Limb (tissue), 2 donors: Measurements from ENCODE around the gene FOLR2.
"Not testable (repeated sequence)": the region's sequence is repeated elsewhere in the genome, so short reads cannot be mapped to it uniquely, and the experiment has no call there.

Source experiments
- DNase-seq, 2 donors: peaks; one replicate each; pipeline ENCODE4 v3.0.0-alpha.2; 2016; ENCODE audit errors: extremely low spot score in 2 of 2

FOLR2 gene

DNA sequence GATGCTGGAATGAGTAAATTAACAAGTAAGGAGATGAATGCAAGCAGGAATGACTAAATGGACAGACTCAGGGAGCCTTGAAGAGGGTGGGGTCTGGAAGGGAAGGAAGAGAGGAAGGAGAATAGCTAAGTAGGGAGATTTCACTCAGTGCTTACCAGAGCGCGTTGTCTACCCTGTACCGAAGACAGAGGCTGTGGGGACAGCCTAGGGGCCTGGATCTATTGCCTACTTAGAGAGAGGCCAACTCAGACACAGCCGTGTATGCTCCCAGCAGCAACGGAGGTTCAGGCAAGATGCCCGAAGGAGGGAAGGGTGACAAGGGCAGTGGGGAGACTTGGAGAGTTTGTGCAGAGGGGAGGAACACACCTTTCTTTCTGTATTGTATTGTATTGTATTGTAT lies at the start of gene FOLR2:
Gene FOLR2, plus strand, starts transcription at position 157 of the 400 bp plus-strand sequence. CDS start 1,791 bp downstream, outside the sequence.
- DNase-seq, result no peak

DNA sequence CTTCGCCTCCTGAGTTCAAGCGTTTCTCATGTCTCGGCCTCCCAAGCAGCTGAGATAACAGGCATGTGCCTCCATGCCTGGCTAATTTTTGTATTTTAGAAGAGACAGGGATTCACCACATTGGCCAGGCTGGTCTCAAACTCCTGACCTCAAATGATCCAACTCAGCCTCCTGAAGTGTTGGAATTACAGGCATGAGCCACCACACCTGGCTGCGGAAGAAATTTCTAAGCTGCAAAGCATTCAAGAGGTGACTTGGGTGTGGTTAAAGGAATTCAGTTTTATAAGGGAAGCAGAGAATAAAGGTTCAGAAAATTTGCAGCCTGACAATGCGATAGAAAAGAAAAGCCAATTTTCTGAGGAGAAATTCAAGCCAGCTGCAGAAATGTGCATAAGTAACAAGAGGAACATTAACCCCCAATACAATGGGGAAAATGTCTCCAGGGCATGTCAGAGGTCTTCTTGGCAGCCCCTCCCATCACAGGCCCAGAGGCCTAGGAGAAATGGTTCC lies 47.5 kb upstream of the FOLR2 start:
- DNase-seq, result not testable (repeated sequence)

DNA sequence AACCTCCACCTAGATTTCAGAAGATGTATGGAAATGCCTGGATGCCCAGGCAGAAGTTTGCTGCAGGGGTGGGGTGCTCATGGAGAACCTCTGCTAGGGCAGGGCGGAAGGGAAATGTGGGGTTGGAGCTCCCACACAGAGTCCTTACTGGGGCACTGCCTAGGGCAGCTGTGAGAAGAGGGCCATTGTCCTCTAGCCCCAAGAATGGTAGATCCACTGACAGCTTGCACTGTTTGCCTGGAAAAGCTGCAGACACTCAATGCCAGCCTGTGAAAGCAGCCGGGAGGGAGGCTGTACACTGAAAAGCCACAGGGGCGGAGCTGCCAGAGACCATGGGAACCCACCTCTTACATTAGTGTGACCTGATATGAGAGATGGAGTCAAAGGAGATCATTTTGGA lies 46.8 kb upstream of the FOLR2 start:
- DNase-seq, result not testable (repeated sequence)

DNA sequence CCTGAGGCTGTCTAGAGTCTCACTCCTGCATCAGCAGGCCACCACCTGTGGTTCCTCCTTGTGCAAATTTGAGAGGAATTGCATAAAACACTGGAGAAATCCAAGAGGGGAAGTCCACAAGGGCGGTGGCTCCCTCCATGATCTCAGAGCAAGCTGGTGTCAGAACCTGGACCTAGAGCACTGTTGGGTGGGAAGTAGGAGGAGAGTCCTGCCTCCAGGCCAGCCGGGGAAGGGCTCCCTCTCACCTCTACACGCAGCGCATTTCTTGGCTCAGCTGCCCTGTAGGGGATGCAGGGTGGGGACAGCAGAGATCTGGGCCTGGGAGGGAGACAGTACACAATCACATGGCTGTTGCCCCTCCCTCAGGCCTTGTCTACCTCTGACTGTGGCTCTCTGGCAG lies 44.6 kb upstream of the FOLR2 start:
- not testable (repeated sequence) for DNase-seq

DNA sequence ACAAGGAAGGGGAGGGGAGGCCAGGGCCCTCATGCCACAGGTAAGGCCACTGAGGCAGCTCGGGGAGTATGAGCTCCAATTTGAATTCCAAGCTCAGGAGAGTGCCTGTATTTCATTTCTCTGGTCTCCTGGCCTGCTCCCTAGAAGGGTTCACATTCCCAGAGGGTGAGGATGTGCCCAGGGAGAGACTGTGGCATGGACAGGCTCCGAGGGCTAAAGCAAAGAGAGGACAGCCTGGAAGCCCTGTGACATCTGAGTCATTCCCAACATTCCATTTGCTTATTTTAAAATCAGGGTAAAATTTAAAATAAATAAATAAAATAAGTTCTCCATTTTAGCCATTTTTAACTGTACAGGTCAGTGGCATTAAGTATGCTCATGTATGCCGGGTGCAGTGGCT lies 43.3 kb upstream of the FOLR2 start:
- DNase-seq, result no peak

DNA sequence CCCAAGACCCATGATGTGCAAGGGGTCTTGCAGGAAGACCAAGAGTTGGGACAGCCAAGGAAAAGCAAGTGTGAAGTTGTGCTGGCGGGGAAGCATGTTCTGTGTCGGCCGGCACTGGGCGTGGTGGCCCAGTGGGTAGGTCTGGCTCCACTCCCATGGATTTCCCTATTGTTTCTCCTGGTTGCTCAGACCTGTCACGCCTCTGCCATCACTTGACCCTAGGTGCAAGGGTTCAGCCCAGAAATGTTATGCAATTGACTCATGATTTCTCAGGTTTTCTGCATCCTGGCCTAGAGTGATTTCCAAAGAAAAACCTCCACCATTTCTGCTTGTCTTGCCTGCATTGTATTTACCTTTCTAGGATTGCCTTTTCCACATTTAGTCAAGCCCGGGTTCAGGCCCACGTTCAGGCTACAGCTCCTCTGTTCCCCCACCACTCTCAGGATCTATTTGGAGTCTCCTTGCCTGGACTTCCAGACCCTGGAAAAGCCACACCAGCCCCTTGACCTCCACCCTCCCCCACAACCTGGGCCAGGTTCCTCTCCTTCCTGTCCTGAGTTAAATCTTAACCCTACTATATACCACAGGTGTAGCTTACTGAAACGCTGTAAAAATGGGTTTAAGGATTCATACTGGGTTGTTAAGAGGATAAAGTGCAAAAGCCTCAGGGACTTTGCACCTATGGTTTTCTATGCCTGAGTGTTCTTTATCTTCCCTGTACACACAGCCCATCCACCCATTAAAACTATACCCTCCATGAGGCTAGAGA lies 42.1 kb upstream of the FOLR2 start:
- DNase-seq, result no peak

DNA sequence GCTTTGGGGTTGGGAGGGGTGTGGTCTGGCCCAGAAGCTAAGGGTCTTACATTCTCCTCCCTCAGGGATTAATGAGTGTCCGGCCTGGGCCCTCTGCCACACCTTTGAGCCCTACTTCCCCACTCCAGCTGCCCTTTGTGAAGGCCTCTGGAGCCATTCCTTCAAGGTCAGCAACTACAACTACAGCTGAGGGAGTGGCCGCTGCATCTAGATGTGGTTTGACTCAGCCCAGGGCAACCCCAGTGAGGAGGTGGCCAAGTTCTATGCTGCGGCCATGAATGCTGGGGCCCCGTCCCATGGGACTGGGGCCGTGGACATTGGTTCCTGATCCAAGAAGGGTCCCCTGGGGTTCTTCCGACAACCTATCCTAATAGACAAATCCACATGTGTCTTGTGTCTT lies 38.9 kb upstream of the FOLR2 start:
- no peak for DNase-seq

DNA sequence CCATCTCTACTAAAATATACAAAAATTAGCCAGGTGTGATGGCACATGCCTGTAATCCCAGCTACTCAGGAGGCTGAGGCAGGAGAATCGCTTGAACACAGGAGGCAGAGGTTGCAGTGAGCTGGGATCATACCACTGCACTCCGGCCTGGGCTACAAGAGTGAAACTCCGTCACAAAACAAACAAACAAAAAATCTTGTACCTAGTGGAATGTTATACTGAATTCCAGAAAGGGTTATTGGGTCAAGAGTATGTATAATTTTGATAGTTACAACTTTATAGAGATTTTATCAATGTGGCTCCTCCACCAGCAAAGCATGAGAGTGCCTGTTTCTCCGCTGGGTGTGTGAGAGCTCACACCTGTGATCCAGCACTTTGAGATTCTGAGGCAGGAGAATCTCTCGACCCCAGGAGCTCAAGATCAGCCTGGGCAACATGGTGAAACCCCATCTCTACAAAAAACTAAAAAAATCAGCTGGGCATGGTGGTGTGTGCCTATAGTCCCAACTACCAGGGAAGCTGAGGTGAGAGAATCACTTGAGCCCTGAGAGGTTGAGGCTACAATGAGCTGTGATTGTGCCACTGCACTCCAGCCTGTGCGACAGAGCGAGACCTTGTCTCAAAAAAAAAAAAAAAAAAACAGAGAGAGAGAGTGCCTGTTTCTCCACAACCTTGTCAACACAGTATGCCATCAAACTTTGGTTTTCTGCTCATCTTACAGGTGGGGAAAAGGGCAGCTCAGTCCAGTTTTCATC lies 37.4 kb upstream of the FOLR2 start:
- DNase-seq, result no peak

DNA sequence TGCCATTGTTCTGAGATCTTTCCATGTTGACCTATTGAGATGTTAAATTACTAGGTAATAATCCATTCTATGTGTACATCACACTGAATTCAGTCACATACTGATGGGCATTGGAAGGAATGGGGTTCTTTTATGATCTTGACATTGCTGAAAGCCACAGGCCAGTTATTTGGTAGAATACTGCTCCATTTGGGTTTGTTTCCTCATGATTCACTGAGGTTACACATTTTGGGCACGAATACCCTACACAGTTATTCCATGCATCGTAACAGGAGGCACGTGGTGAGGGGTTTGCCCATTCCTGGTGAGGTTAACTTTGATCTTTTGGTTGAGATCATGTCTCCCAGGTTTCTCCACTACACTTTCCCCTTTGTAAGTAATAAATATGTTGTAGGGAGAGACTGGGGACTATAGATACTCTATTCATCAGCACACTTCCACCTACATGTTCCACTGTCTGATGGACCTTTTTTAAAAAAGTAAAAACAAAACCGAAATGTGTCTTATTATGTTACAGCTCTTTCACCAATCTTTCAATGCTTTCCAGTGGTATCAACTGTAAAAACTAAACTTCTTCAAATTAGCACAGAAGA lies 36.7 kb upstream of the FOLR2 start:
- DNase-seq, result no peak

DNA sequence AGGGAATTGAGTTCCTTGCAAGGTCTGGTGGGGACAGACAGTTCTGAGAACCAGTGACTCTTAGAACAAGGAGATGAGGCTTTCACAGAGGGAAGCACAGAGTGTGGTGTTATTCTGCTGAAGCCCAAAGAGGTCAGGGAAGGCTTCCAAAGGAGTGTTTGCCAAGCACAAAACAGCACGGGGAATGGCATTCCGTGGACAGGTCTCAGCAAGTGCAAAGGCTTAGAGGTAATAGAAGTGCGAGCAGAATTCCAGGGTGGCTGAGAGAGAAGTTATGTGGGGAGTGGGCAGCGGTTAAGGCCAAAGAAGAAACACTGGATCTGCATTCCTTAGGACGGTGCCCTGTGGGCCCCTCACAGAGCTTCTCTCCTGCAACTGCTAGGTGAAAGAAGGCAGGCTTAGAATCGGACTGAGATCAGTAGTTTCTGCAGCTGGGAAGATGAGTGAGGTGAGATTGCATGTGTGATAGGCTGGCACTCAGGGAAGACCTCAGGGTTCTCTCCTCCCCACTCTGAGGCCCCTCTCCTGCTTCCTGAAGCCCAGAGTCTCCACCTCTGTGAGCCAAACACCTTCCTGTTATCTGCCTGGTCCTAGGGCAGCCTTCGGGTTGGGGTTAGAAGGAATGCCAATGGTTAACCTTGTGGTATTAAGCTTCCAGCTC lies 35.6 kb upstream of the FOLR2 start:
- DNase-seq, result not testable (repeated sequence)

DNA sequence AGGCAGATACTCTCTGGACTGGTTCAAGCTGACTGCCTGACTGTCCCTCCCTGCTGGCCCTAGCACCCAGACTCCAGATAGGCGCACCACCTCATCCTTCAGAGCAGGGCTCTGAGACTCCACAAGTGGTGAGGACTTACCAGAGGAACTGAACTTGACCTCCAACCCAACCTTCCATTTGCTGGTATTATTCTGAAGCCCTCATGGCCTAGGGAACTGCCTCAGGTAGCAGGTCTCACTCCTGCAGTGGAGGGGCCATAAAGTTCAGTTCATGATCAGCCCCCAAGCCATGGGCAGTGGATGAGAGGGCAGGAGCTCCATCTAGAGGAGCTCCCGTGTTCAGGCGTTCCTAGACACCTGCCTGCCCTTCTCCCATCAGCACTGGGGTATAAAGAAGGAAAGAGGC lies 35.0 kb upstream of the FOLR2 start:
- not testable (repeated sequence) for DNase-seq

DNA sequence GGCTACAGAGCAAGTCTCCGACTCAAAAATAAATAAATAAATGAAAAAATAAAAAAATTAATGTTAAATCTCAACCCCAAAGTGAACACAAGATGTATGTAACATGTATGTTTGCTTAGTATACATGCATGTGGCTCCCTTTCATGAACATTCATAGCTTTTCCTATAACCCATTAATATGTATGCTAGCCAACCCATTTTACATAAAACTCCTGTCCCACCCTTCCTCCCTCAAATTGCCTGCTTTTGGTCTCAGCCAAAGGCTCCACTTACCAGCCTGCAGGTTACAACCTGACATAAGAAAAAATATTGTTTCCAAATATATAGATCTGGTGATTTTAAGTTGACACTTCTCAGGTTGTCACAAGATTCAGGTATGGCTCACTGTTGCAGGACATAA lies 28.3 kb upstream of the FOLR2 start:
- DNase-seq, result no peak

DNA sequence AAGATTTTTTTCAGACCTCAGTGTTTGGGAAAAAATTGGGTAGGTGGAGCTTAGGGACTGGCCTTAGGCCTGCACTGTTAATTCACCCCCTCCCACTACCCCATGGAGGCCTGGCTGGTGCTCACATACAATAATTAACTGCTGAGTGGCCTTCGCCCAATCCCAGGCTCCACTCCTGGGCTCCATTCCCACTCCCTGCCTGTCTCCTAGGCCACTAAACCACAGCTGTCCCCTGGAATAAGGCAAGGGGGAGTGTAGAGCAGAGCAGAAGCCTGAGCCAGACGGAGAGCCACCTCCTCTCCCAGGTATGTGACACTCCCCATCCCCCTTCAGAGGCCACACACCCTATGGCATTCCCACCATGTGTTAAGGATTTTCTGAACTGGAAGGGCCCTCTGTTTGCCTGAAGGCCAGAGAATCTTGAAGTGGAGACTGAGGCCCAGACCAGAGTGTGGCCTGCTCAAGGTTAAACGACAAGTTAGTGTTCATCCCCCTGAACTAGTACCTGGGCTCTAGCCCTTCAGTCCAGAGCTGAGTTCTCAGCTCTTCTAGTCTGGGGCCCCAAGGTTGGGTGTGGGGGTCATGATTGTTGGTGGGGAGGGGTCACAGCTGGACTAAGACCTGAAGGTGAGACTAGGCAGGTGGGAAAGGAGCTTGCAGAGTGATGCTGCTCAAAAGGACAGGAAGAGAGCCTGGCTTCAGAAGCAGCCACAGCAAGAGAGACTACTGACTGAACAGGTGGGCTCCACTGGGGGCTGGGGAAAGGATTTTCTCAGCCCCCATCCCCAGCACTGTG lies 26.9 kb upstream of the FOLR2 start:
- peak in 1 of 2 donors; percentile 6 for DNase-seq

DNA sequence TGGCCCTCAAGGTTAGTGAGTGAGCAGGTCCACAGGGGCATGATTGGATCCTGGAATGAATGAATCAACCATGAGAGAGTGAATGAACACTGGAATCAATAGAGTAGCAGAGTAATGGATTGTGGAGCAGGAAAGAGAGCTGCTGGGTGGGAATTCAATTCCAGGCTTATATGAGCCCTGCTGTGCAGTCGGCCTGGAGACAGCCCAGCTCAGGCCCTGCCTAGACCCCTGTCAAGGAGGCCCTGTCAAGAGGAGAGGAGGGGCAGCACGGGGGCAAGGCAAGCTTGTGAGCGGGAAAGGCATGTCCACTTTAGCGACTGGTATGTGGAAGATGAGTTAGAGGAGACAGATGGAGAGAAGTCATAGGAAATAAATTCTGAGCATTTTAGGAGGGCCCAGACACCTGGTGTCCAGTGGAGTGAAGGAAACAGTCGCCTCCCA lies 25.9 kb upstream of the FOLR2 start:
- no peak for DNase-seq

DNA sequence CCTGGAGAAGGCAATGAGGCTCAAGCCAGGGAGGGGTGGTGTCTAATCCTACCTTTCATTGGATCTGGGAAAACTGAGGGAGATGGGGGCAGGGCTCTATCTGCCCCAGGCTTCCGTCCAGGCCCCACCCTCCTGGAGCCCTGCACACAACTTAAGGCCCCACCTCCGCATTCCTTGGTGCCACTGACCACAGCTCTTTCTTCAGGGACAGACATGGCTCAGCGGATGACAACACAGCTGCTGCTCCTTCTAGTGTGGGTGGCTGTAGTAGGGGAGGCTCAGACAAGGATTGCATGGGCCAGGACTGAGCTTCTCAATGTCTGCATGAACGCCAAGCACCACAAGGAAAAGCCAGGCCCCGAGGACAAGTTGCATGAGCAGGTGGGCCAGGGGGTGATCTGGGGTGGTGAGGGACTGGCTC lies 24.6 kb upstream of the FOLR2 start, which contains the start of gene FOLR1:
Gene FOLR1, plus strand, starts transcription at position 180 of the 421 bp plus-strand sequence. Its CDS starts 34 bp downstream, at position 214.
- DNase-seq, result no peak

DNA sequence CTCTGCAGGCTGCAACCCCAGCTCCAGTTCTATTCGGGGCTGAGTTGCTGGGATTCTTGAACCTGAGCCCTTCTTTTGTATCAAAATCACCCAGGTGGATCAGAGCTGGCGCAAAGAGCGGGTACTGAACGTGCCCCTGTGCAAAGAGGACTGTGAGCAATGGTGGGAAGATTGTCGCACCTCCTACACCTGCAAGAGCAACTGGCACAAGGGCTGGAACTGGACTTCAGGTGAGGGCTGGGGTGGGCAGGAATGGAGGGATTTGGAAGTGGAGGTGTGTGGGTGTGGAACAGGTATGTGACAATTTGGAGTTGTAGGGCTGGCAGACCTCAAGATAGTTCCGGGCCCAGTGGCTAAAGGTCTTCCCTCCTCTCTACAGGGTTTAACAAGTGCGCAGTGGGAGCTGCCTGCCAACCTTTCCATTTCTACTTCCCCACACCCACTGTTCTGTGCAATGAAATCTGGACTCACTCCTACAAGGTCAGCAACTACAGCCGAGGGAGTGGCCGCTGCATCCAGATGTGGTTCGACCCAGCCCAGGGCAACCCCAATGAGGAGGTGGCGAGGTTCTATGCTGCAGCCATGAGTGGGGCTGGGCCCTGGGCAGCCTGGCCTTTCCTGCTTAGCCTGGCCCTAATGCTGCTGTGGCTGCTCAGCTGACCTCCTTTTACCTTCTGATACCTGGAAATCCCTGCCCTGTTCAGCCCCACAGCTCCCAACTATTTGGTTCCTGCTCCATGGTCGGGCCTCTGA lies 20.9 kb upstream of the FOLR2 start:
- DNase-seq, result no peak

DNA sequence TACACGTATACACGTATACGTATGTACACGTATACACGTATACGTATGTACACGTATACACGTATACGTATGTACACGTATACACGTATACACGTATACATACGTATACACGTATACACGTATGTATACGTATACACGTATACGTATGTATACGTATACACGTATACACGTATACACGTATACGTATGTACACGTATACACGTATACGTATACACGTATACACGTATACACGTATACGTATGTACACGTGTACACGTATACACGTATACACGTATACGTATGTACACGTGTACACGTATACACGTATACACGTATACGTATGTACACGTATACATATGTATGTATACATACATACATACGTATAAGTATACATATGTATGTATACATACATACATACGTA lies 15.1 kb upstream of the FOLR2 start:
- not testable (repeated sequence) for DNase-seq

DNA sequence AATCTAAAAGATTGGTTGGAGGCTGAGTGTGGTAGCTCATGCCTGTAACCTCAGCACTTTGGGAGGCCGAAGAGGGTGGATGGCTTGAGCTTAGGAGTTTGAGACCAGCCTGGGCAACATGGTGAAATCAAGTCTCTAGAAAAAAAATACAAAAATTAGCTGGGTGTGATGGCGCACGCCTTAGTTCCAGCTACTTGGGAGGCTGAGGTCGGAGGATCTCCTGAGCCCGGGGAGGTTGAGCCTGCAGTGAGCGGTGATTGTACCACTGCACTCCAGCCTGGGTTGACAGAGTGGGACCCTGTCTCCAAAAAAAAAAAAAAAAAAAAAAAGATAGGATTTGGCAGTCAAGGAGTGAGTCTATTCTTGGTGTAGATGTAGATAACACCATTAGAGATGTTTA lies 14.0 kb upstream of the FOLR2 start:
- no peak for DNase-seq

DNA sequence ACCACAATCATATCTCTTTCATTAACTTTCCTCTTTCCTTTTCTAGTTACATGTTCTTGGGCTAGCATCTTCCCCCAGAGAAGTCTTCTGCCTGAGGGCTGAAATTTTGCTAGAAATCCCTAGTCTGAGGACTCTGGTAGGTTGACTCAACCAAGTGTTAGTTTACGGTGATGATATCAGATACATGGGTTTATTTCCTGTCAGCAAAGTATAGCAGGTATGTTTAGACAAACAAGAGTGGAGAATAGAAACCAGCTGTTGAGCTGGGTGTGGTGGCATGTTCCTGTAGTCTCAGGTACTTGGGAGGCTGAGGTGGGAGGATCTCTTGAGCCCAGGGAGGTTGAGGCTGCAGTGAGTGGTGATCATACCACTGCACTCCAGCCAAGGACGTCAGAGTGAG lies 13.4 kb upstream of the FOLR2 start:
- DNase-seq, result no peak

DNA sequence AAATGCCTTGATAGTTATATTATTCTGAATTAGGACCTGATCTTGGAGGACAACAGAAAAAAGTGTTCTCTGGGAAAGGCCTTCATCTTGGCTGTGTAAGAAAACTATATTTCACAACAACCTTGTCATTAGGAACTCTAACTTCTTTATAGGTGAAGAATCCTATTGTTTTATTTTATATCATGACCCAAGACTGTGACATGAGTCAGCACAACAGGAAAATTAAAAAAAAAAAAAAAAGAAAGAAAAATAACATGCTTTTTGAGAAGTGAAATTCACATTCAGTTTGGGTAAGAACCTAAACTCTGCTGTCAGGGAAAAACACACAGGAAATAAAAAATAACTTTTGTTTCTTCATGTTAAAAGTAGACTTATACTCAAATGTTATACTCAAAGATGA lies 11.7 kb upstream of the FOLR2 start:
- DNase-seq, result no peak
